H1 (cell line): ENCODE measurements around the gene PCP4. TPM values are rescaled to one million over a fixed set of nuclear protein-coding genes. Genes with fewer than 3 reads are reported as not detected.
A peak's percentile ranks its signal among the peaks of the same experiment; 100 is the strongest.

Source experiments
- CTCF ChIA-PET: fragments of 300-600 bp; sonication (Branson Sonifier 250); formaldehyde crosslinking; loops from one replicate; lab custom pipeline; 2021; ENCODE audit not compliant: partially characterized antibody; lab: Charles Lee
- POLR2A ChIA-PET: fragments of 300-600 bp; sonication (Branson Sonifier 250); formaldehyde crosslinking; loops from one replicate; lab custom pipeline; 2021; ENCODE audit warnings: inconsistent platforms; ENCODE audit not compliant: partially characterized antibody; lab: Charles Lee
- DNase-seq, 2 experiments: peaks; one replicate each; pipeline versions ENCODE4 v3.0.0 to v3.0.0-alpha.2; 2010 to 2022; ENCODE audit warnings: low spot score in 2 of 2, low read depth in 1 of 2, mixed read lengths in 1 of 2
- FAIRE-seq: peaks from 2 replicates; lab custom pipeline; 2011; peaks lifted over from hg19 to GRCh38; lab: Jason Lieb, UNC
- H2AFZ ChIP-seq: 2 replicates; pipeline ENCODE4 v1.8.1; 2012; ENCODE audit warnings: low read length, inconsistent platforms
- H2AK5ac ChIP-seq: 2 replicates; pipeline ENCODE4 v1.6.1; 2013; ENCODE audit warnings: low read depth, low read length
- H2BK120ac ChIP-seq: replicated peaks from 2 replicates; pipeline ENCODE3; 2013; ENCODE audit warnings: low read depth, low read length, inconsistent platforms
- H2BK12ac ChIP-seq: 2 replicates; pipeline ENCODE4 v1.6.1; 2013; ENCODE audit warnings: low read depth, low read length
- H2BK15ac ChIP-seq: 2 replicates; pipeline ENCODE4 v1.6.1; 2013; ENCODE audit warnings: low read length
- H2BK20ac ChIP-seq: 2 replicates; pipeline ENCODE4 v1.6.1; 2013; ENCODE audit warnings: low read length
- H2BK5ac ChIP-seq: 2 replicates; pipeline ENCODE4 v1.6.1; 2013; ENCODE audit warnings: low read depth, low read length
- H3K14ac ChIP-seq: 2 replicates; pipeline ENCODE4 v1.6.1; 2013; ENCODE audit warnings: inconsistent platforms; ENCODE audit not compliant: insufficient read length
- H3K18ac ChIP-seq: 2 replicates; pipeline ENCODE4 v1.6.1; 2013; ENCODE audit warnings: low read length; ENCODE audit errors: extremely low read depth
- H3K23ac ChIP-seq: 2 replicates; pipeline ENCODE4 v1.6.1; 2013; ENCODE audit warnings: inconsistent platforms; ENCODE audit not compliant: insufficient read length
- H3K23me2 ChIP-seq: 2 replicates; pipeline ENCODE4 v1.6.1; 2013; ENCODE audit warnings: low read depth, low read length
- H3K27ac ChIP-seq: 2 replicates; pipeline ENCODE4 v1.6.1; 2011; ENCODE audit warnings: low read depth, low read length, inconsistent platforms
- H3K27me3 ChIP-seq, 4 experiments: replicated peaks in 1 of 4; 1 replicate in 1 of 4; 2 replicates in 3 of 4; pipeline versions ENCODE4 v1.6.1 to v1.8.1; 2011 to 2013; ENCODE audit warnings: low read length in 3 of 4, mild to moderate bottlenecking in 3 of 4, inconsistent platforms in 2 of 4, mixed read lengths in 2 of 4, moderate library complexity in 1 of 4; ENCODE audit not compliant: control insufficient read depth in 3 of 4, insufficient read depth in 3 of 4; ENCODE audit errors: extremely low read depth in 1 of 4
- H3K36me3 ChIP-seq, 4 experiments: 2 replicates each; pipeline versions ENCODE4 v1.6.1 to v1.8.1; 2011 to 2013; ENCODE audit warnings: mild to moderate bottlenecking in 4 of 4, low read length in 3 of 4, moderate library complexity in 2 of 4, control low read depth in 1 of 4, inconsistent platforms in 1 of 4; ENCODE audit not compliant: insufficient read depth in 4 of 4, control insufficient read depth in 2 of 4
- H3K4ac ChIP-seq: replicated peaks from 2 replicates; pipeline ENCODE3; 2013; ENCODE audit warnings: low read length, low read depth, mixed read lengths, inconsistent platforms; ENCODE audit not compliant: insufficient read length
- H3K4me1 ChIP-seq, 4 experiments: replicated peaks in 1 of 4; 1 replicate in 1 of 4; 2 replicates in 3 of 4; pipeline versions ENCODE4 v1.6.1 to v1.8.1; 2011 to 2013; ENCODE audit warnings: low read length in 3 of 4, inconsistent platforms in 2 of 4, mixed read lengths in 1 of 4; ENCODE audit not compliant: insufficient read depth in 4 of 4, control insufficient read depth in 3 of 4
- H3K4me2 ChIP-seq, 2 experiments: 2 replicates each; pipeline versions ENCODE4 v1.6.1 to v1.8.1; 2011 to 2013; ENCODE audit warnings: low read depth in 2 of 2, low read length in 2 of 2, control low read depth in 1 of 2, inconsistent platforms in 1 of 2, mild to moderate bottlenecking in 1 of 2; ENCODE audit not compliant: insufficient read depth in 1 of 2
- H3K4me3 ChIP-seq, 4 experiments: fragments of 200-600, 300-600 bp in 1 of 4; sonication (generic), shearing (Covaris generic), sonication (Bioruptor Twin) in 1 of 4; 2 replicates each; pipeline versions ENCODE4 v1.5.1 to v1.8.1; 2011 to 2016; ENCODE audit warnings: low read length in 4 of 4, low read depth in 3 of 4, control low read depth in 2 of 4, inconsistent platforms in 2 of 4, mild to moderate bottlenecking in 2 of 4, mixed read lengths in 1 of 4, moderate library complexity in 1 of 4; ENCODE audit not compliant: insufficient read depth in 2 of 4; ENCODE audit errors: extremely low read depth in 1 of 4
- H3K56ac ChIP-seq: replicated peaks from 2 replicates; pipeline ENCODE3; 2013; ENCODE audit warnings: low read depth, mild to moderate bottlenecking, mixed read lengths, low read length, inconsistent platforms; ENCODE audit not compliant: insufficient read length
- H3K79me1 ChIP-seq: 2 replicates; pipeline ENCODE4 v1.6.1; 2013; ENCODE audit warnings: low read depth, low read length, control low read depth
- H3K79me2 ChIP-seq, 2 experiments: 2 replicates each; pipeline versions ENCODE4 v1.6.1 to v1.8.1; 2012 to 2013; ENCODE audit warnings: low read length in 2 of 2, mild to moderate bottlenecking in 2 of 2, inconsistent platforms in 1 of 2; ENCODE audit not compliant: insufficient read depth in 2 of 2, control insufficient read depth in 1 of 2
- H3K9ac ChIP-seq, 4 experiments: replicated peaks in 1 of 4; 1 replicate in 1 of 4; 2 replicates in 3 of 4; pipeline versions ENCODE4 v1.6.1 to v1.8.1; 2011 to 2013; ENCODE audit warnings: low read depth in 3 of 4, low read length in 3 of 4, control low read depth in 2 of 4, mild to moderate bottlenecking in 2 of 4, moderate library complexity in 2 of 4, inconsistent platforms in 1 of 4; ENCODE audit errors: extremely low read depth in 1 of 4
- H3K9me3 ChIP-seq, 2 experiments: 2 replicates each; pipeline versions ENCODE4 v1.6.1 to v1.8.1; 2012 to 2013; ENCODE audit warnings: mild to moderate bottlenecking in 2 of 2, moderate library complexity in 2 of 2, control low read depth in 1 of 2, inconsistent platforms in 1 of 2, low read depth in 1 of 2, low read length in 1 of 2, mixed read lengths in 1 of 2; ENCODE audit not compliant: insufficient read depth in 2 of 2
- H4K20me1 ChIP-seq, 2 experiments: replicated peaks in 1 of 2; 2 replicates each; pipeline versions ENCODE3 to v1.8.1; 2011 to 2013; ENCODE audit warnings: inconsistent platforms in 2 of 2, low read length in 2 of 2, mild to moderate bottlenecking in 1 of 2; ENCODE audit not compliant: insufficient read depth in 2 of 2, control insufficient read depth in 1 of 2
- H4K5ac ChIP-seq: 2 replicates; pipeline ENCODE4 v1.6.1; 2013; ENCODE audit warnings: low read length, low read depth, mixed read lengths, inconsistent platforms; ENCODE audit not compliant: insufficient read length
- H4K8ac ChIP-seq: 2 replicates; pipeline ENCODE4 v1.8.0; 2013; ENCODE audit warnings: mild to moderate bottlenecking, moderate library complexity, low read length, inconsistent platforms; ENCODE audit not compliant: insufficient read depth; ENCODE audit errors: extremely low read depth
- H4K91ac ChIP-seq: replicated peaks from 2 replicates; pipeline ENCODE3; 2013; ENCODE audit warnings: low read length, mixed read lengths, inconsistent platforms; ENCODE audit not compliant: insufficient read length
- BCL11A ChIP-seq, 2 experiments: IDR thresholded peaks; one replicate each; pipeline ENCODE4 v1.6.1; 2011; ENCODE audit warnings: low read depth in 2 of 2, low read length in 2 of 2, mild to moderate bottlenecking in 2 of 2
- CEBPB ChIP-seq: IDR thresholded peaks from 2 replicates; pipeline ENCODE4 v1.6.1; 2012; ENCODE audit warnings: low read depth, low read length
- CHD1 ChIP-seq: IDR thresholded peaks from 2 replicates; pipeline ENCODE4 v1.6.1; 2012; ENCODE audit warnings: low read depth, low read length, improper control_type of control experiment
- JUND ChIP-seq: IDR thresholded peaks from 2 replicates; pipeline ENCODE4 v1.6.1; 2011; ENCODE audit warnings: mild to moderate bottlenecking, improper control_type of control experiment, low read length
- SIX5 ChIP-seq: IDR thresholded peaks from 2 replicates; pipeline ENCODE4 v1.6.1; 2011; ENCODE audit warnings: mild to moderate bottlenecking, low read depth, low read length
- TCF12 ChIP-seq: IDR thresholded peaks from 2 replicates; pipeline ENCODE4 v1.6.1; 2011; ENCODE audit warnings: low read depth, mild to moderate bottlenecking, low read length
- WGBS, 2 experiments: shearing (Covaris generic) in 1 of 2; methylation state at CpG; one replicate each; pipeline versions ENCODE4 v1.1.6 to v1.1.7; 2013 to 2015; ENCODE audit warnings: low lambda C conversion rate in 2 of 2, mixed read lengths in 2 of 2, inconsistent platforms in 1 of 2, low coverage in 1 of 2, missing lambda C conversion rate in 1 of 2; ENCODE audit not compliant: insufficient replicate concordance in 2 of 2, insufficient coverage in 1 of 2, insufficient read length in 1 of 2; ENCODE audit errors: extremely low coverage in 1 of 2, missing lambda C conversion rate in 1 of 2; 5-methylcytosine and 5-hydroxymethylcytosine counted together
- polyA plus RNA-seq, 7 experiments: library from polyadenylated mRNA; depleted of rRNA in 3 of 7; stranded (reverse) in 5 of 7; unstranded in 2 of 7; fragments of >200 nt in 5 of 7; fragments of 200-250 nt in 2 of 7; gene quantifications; 1 replicate in 5 of 7; 2 replicates in 1 of 7; 4 replicates in 1 of 7; pipeline versions ENCODE4 v1.2.1 to v1.2.3, GENCODE V29; 2011 to 2013; ENCODE audit warnings: missing spikeins in 2 of 7, mixed read lengths in 2 of 7
- total RNA-seq: library from RNA; stranded (reverse); fragmentation: NEBNext Ultra II Directional; extraction: Animal tissue kit (Norgen Biotek cat#: 25700); gene quantifications from 2 replicates; pipeline ENCODE4 v1.2.1, GENCODE V29; 2021
- TF ChIP-seq, protein P1 (sequence below), 3 experiments: IDR thresholded peaks; 1 replicate in 2 of 3; 2 replicates in 1 of 3; pipeline versions ENCODE4 v1.5.1 to v1.6.1; 2011; ENCODE audit warnings: low read length in 3 of 3, mild to moderate bottlenecking in 3 of 3, inconsistent platforms in 2 of 3, low read depth in 1 of 3, moderate library complexity in 1 of 3; ENCODE audit not compliant: insufficient read depth in 1 of 3; ENCODE audit errors: control extremely low read depth in 1 of 3

PCP4 gene
- total and polyA plus RNA-seq, 2 of the 8 experiments (the other 6 are each of a cell fraction or from before 2014, with no cell fraction given), result 1.8 to 2.4 TPM

DNA sequence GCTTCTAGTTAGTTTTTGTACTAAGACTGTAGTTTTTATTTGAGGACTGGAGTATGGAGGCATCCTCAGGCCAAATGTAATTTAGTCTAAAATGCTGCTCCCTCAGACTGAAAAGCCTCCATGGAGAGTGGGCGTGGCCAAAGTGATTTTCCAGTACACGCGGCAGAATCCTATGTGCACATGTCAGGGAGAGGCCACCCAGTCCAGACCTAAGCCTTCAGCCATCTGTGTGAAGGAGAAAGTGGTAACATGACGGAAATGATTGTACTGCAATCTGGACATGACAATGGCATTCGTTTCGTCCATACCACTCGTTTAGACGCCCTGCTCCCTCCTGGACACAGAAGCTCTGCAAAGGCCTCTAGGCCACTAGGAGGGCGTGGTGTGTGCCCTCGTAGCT lies 56.2 kb downstream of the PCP4 start:
- H2BK12ac ChIP-seq, result no peak overlapping the region
- no peak for FAIRE-seq
- TF ChIP-seq, protein P1, sequence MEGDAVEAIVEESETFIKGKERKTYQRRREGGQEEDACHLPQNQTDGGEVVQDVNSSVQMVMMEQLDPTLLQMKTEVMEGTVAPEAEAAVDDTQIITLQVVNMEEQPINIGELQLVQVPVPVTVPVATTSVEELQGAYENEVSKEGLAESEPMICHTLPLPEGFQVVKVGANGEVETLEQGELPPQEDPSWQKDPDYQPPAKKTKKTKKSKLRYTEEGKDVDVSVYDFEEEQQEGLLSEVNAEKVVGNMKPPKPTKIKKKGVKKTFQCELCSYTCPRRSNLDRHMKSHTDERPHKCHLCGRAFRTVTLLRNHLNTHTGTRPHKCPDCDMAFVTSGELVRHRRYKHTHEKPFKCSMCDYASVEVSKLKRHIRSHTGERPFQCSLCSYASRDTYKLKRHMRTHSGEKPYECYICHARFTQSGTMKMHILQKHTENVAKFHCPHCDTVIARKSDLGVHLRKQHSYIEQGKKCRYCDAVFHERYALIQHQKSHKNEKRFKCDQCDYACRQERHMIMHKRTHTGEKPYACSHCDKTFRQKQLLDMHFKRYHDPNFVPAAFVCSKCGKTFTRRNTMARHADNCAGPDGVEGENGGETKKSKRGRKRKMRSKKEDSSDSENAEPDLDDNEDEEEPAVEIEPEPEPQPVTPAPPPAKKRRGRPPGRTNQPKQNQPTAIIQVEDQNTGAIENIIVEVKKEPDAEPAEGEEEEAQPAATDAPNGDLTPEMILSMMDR (IDR thresholded peaks at IDR 0.05; ENCODE audit: control extremely low read depth in 1 of 3, insufficient read depth in 1 of 3, low read depth in 1 of 3, low read length in 3 of 3), result no peak
- TF ChIP-seq CEBPB, result no peak
- no peak for TF ChIP-seq BCL11A (IDR thresholded peaks at IDR 0.05; ENCODE audit: low read depth in 2 of 2, low read length in 2 of 2)
- TF ChIP-seq SIX5, result no peak
- no peak for TF ChIP-seq CHD1
- TF ChIP-seq JUND, result no peak
- no peak for TF ChIP-seq TCF12
- TF ChIP-seq, all 59 proteins: peak for 0
- no peak overlapping the region for H3K4ac ChIP-seq
- H3K9ac ChIP-seq, result no peak overlapping the region
- H3K23me2 ChIP-seq, result peaks cover 10% of the 10 kb centered on the region
- peaks cover 2 to 9% of the 10 kb centered on the region in 2 experiments for H4K20me1 ChIP-seq
- H3K4me1 ChIP-seq, result peaks cover 0 to 3% (median 0%) of the 10 kb centered on the region in 4 experiments; a peak in 2 of 7 replicates
- no peaks in the 10 kb centered on the region for H3K9me3 ChIP-seq
- DNase-seq, result no peak
- no peak overlapping the region for H3K56ac ChIP-seq
- no peak overlapping the region for H2AK5ac ChIP-seq
- H3K4me3 ChIP-seq, result no peak overlapping the region
- H3K36me3 ChIP-seq, result no peaks in the 10 kb centered on the region; a peak in 1 of 8 replicates
- no peak overlapping the region for H3K18ac ChIP-seq
- no peak overlapping the region for H3K27ac ChIP-seq
- H3K79me1 ChIP-seq, result no peaks in the 10 kb centered on the region
- 0 out of 2 replicates have a peak overlapping the region, but pooled peaks have one; percentile 67 for H2BK20ac ChIP-seq
- WGBS, 2 experiments, result 88% methylated on average over 10 of the region's 10 CpGs; no CpG with 5 or more reads in 1 of the 2 experiments
- H3K14ac ChIP-seq, result no peak overlapping the region
- no peak overlapping the region for H2BK120ac ChIP-seq
- H2BK5ac ChIP-seq, result no peak overlapping the region
- no peak overlapping the region for H4K8ac ChIP-seq
- no peak overlapping the region for H3K23ac ChIP-seq
- no peaks in the 10 kb centered on the region for H3K27me3 ChIP-seq
- POLR2A ChIA-PET, result no interaction called here
- H3K79me2 ChIP-seq, result no peaks in the 10 kb centered on the region
- H3K4me2 ChIP-seq, result no peak overlapping the region
- no peak overlapping the region for H4K5ac ChIP-seq
- 0 out of 2 replicates have a peak overlapping the region, but pooled peaks have one; percentile 3 for H2BK15ac ChIP-seq
- no peak overlapping the region for H2AFZ ChIP-seq
- CTCF ChIA-PET, result interaction anchor here (1.4 to 3.9 kb wide), 4 partner anchors 11 to 54 kb away, joined by 3 to 16 read pairs (median 6); no protein-coding TSS in a partner anchor
- no peak overlapping the region for H4K91ac ChIP-seq
